Measurements from ENCODE around the gene DTNB.

The DTNB gene

GRCh38 chr2:25379535-25379934 lies 293.8 kb downstream of the DTNB start:
- no peak for DNase-seq

- no peak for DNase-seq
Observed at GRCh38 chr2:25378731-25379490, 294.5 kb downstream of the DTNB start.

GRCh38 chr2:25377822-25378421 lies 295.5 kb downstream of the DTNB start:
- DNase-seq = no peak

- peak; percentile 87 for DNase-seq
Observed at GRCh38 chr2:25376750-25377621, 296.4 kb downstream of the DTNB start.

GRCh38 chr2:25375989-25376545 lies 297.3 kb downstream of the DTNB start:
- no peak for DNase-seq

- DNase-seq = no peak
Observed at GRCh38 chr2:25375371-25375988, 297.9 kb downstream of the DTNB start.

GRCh38 chr2:25374827-25375226 lies 298.6 kb downstream of the DTNB start:
- DNase-seq = no peak

GRCh38 chr2:25374411-25374810 lies 299.0 kb downstream of the DTNB start:
- no peak for DNase-seq

GRCh38 chr2:25373269-25373981 lies 300.0 kb downstream of the DTNB start:
- DNase-seq = peak; percentile 94

- peak; percentile 88 for DNase-seq
Observed at GRCh38 chr2:25372405-25373268, 300.7 kb downstream of the DTNB start.

- DNase-seq = no peak
Observed at GRCh38 chr2:25371253-25372241, 301.8 kb downstream of the DTNB start.

GRCh38 chr2:25369876-25370275 lies 303.5 kb downstream of the DTNB start:
- no peak for DNase-seq

GRCh38 chr2:25369439-25369838 lies 303.9 kb downstream of the DTNB start:
- peak; percentile 20 for DNase-seq

- no peak for DNase-seq
Observed at GRCh38 chr2:25368660-25369059, 304.7 kb downstream of the DTNB start.

GRCh38 chr2:25367296-25367695 lies 306.1 kb downstream of the DTNB start:
- DNase-seq = no peak

GRCh38 chr2:25366629-25367028 lies 306.7 kb downstream of the DTNB start:
- no peak for DNase-seq

- DNase-seq = no peak
Observed at GRCh38 chr2:25365241-25365640, 308.1 kb downstream of the DTNB start.

- DNase-seq = peak; percentile 82
Observed at GRCh38 chr2:25363733-25364132, 309.6 kb downstream of the DTNB start.

- no peak for DNase-seq
Observed at GRCh38 chr2:25362434-25363145, 310.8 kb downstream of the DTNB start.

Data from DMS79 treated with DMSO at 0.1 percent for 48 hours (cell line).